H9 (cell line): Measurements from ENCODE around the gene MT1M. TPM values are rescaled to one million over a fixed set of nuclear protein-coding genes. Genes with fewer than 3 reads are reported as not detected.

Experiments used
- DNase-seq: peaks from one replicate; pipeline ENCODE4 v3.0.0-alpha.2; 2017
- H2AFZ ChIP-seq: one replicate; pipeline ENCODE4 v1.6.1; 2013; ENCODE audit warnings: mild to moderate bottlenecking, low read length, control low read depth, moderate library complexity
- H2AK5ac ChIP-seq: 2 replicates; pipeline ENCODE4 v1.6.1; 2013; ENCODE audit warnings: low read length, control low read depth, mixed read lengths; ENCODE audit not compliant: insufficient read length
- H2BK120ac ChIP-seq: one replicate; pipeline ENCODE4 v1.6.1; 2013; ENCODE audit warnings: low read depth, mild to moderate bottlenecking, low read length, control low read depth, inconsistent platforms; ENCODE audit not compliant: poor library complexity, severe bottlenecking
- H2BK12ac ChIP-seq: 2 replicates; pipeline ENCODE4 v1.6.1; 2013; ENCODE audit warnings: low read length, control low read depth, mixed read lengths, low read depth; ENCODE audit not compliant: insufficient read length
- H2BK15ac ChIP-seq: 2 replicates; pipeline ENCODE4 v1.6.1; 2013; ENCODE audit warnings: low read depth, low read length, control low read depth
- H2BK20ac ChIP-seq: one replicate; pipeline ENCODE4 v1.6.1; 2013; ENCODE audit warnings: low read depth, mild to moderate bottlenecking, low read length, control low read depth, inconsistent platforms; ENCODE audit not compliant: poor library complexity, severe bottlenecking
- H2BK5ac ChIP-seq: 2 replicates; pipeline ENCODE4 v1.6.1; 2013; ENCODE audit warnings: low read length, control low read depth, mixed read lengths; ENCODE audit not compliant: insufficient read length
- H3K14ac ChIP-seq: 2 replicates; pipeline ENCODE4 v1.6.1; 2013; ENCODE audit warnings: low read length, control low read depth; ENCODE audit not compliant: insufficient read depth
- H3K18ac ChIP-seq: 2 replicates; pipeline ENCODE4 v1.6.1; 2013; ENCODE audit warnings: low read depth, mild to moderate bottlenecking, mixed read lengths, low read length, control low read depth; ENCODE audit not compliant: insufficient read length
- H3K23ac ChIP-seq: 2 replicates; pipeline ENCODE4 v1.6.1; 2013; ENCODE audit warnings: low read length, control low read depth, mixed read lengths, low read depth; ENCODE audit not compliant: insufficient read length
- H3K23me2 ChIP-seq: 2 replicates; pipeline ENCODE4 v1.6.1; 2013; ENCODE audit warnings: low read depth, mild to moderate bottlenecking, mixed read lengths, low read length, control low read depth; ENCODE audit not compliant: insufficient read length, poor library complexity, severe bottlenecking
- H3K27ac ChIP-seq: 2 replicates; pipeline ENCODE4 v1.5.1; 2013; ENCODE audit warnings: low read length, control low read depth, mixed read lengths, low read depth; ENCODE audit not compliant: insufficient read length
- H3K27me3 ChIP-seq: 2 replicates; pipeline ENCODE4 v1.6.1; 2013; ENCODE audit warnings: low read length, control low read depth, inconsistent platforms; ENCODE audit not compliant: insufficient read depth
- H3K4ac ChIP-seq: 2 replicates; pipeline ENCODE4 v1.6.1; 2013; ENCODE audit warnings: low read depth, mild to moderate bottlenecking, control low read depth, inconsistent platforms, low read length, moderate library complexity
- H3K4me1 ChIP-seq: 2 replicates; pipeline ENCODE4 v1.6.1; 2013; ENCODE audit warnings: low read length, control low read depth, inconsistent platforms; ENCODE audit not compliant: insufficient read depth
- H3K4me2 ChIP-seq: 2 replicates; pipeline ENCODE4 v1.6.1; 2013; ENCODE audit warnings: low read length, control low read depth, mixed read lengths; ENCODE audit not compliant: insufficient read length, insufficient read depth
- H3K56ac ChIP-seq: 2 replicates; pipeline ENCODE4 v1.6.1; 2013; ENCODE audit warnings: low read depth, mild to moderate bottlenecking, mixed read lengths, low read length, control low read depth; ENCODE audit not compliant: insufficient read length
- H3K79me1 ChIP-seq: 2 replicates; pipeline ENCODE4 v1.6.1; 2013; ENCODE audit warnings: low read depth, mild to moderate bottlenecking, moderate library complexity, low read length, control low read depth, inconsistent platforms; ENCODE audit not compliant: insufficient read depth, poor library complexity, severe bottlenecking
- H3K79me2 ChIP-seq: 2 replicates; pipeline ENCODE4 v1.6.1; 2013; ENCODE audit warnings: low read length, control low read depth, inconsistent platforms; ENCODE audit not compliant: insufficient read depth
- H3K9ac ChIP-seq: 2 replicates; pipeline ENCODE4 v1.6.1; 2013; ENCODE audit warnings: low read length, control low read depth, mixed read lengths; ENCODE audit not compliant: insufficient read length; ENCODE audit errors: extremely low read depth
- H3K9me3 ChIP-seq: one replicate; pipeline ENCODE4 v1.6.1; 2013; ENCODE audit warnings: low read depth, low read length, inconsistent platforms; ENCODE audit not compliant: control insufficient read depth
- H3T11ph ChIP-seq: one replicate; pipeline ENCODE4 v1.6.1; 2013; ENCODE audit warnings: mild to moderate bottlenecking, low read length, control low read depth, inconsistent platforms
- H4K20me1 ChIP-seq: one replicate; pipeline ENCODE4 v1.6.1; 2013; ENCODE audit not compliant: control insufficient read depth, insufficient read length, insufficient read depth
- H4K5ac ChIP-seq: 2 replicates; pipeline ENCODE4 v1.6.1; 2013; ENCODE audit warnings: low read depth, mild to moderate bottlenecking, mixed read lengths, low read length, control low read depth; ENCODE audit not compliant: insufficient read length
- H4K8ac ChIP-seq: replicated peaks from 2 replicates; pipeline ENCODE4 v1.6.1; 2013; ENCODE audit warnings: low read length, control low read depth, mixed read lengths, low read depth; ENCODE audit not compliant: insufficient read length
- H4K91ac ChIP-seq: 2 replicates; pipeline ENCODE4 v1.6.1; 2013; ENCODE audit warnings: low read depth, mild to moderate bottlenecking, moderate library complexity, mixed read lengths, low read length, control low read depth; ENCODE audit not compliant: insufficient read length
- H3K27ac Mint-ChIP-seq, 3 experiments: 2 replicates in 2 of 3; 3 replicates in 1 of 3; pipeline ENCODE4 v1.8.0; 2020 to 2021; ENCODE audit warnings: mixed read lengths in 3 of 3, mild to moderate bottlenecking in 1 of 3, moderate library complexity in 1 of 3
- H3K27me3 Mint-ChIP-seq: 2 replicates; pipeline ENCODE4 v1.8.0; 2021; ENCODE audit warnings: low read depth, mild to moderate bottlenecking, moderate library complexity, mixed read lengths
- H3K36me3 Mint-ChIP-seq, 3 experiments: 2 replicates in 2 of 3; 3 replicates in 1 of 3; pipeline ENCODE4 v1.8.0; 2020 to 2021; ENCODE audit warnings: low read depth in 3 of 3, mixed read lengths in 3 of 3; ENCODE audit not compliant: insufficient read depth in 1 of 3
- H3K4me1 Mint-ChIP-seq, 2 experiments: 2 replicates each; pipeline ENCODE4 v1.8.0; 2020; ENCODE audit warnings: mixed read lengths in 2 of 2
- H3K4me3 Mint-ChIP-seq, 2 experiments: 2 replicates in 1 of 2; 3 replicates in 1 of 2; pipeline ENCODE4 v1.8.0; 2020 to 2021; ENCODE audit warnings: mild to moderate bottlenecking in 2 of 2, mixed read lengths in 2 of 2, moderate library complexity in 1 of 2
- H3K9me3 Mint-ChIP-seq, 2 experiments: 2 replicates in 1 of 2; 3 replicates in 1 of 2; pipeline ENCODE4 v1.8.0; 2020; ENCODE audit warnings: mild to moderate bottlenecking in 2 of 2, mixed read lengths in 2 of 2, moderate library complexity in 1 of 2
- WGBS: extraction: QIAGEN DNeasy Blood & Tissue Kit; methylation state at CpG from one replicate; pipeline ENCODE4 v1.1.7; 2013; ENCODE audit warnings: missing lambda C conversion rate, low lambda C conversion rate, mixed read lengths; ENCODE audit not compliant: insufficient read length; ENCODE audit errors: extremely low coverage; 5-methylcytosine and 5-hydroxymethylcytosine counted together
- total RNA-seq: library from RNA; stranded (reverse); gene quantifications from 2 replicates; pipeline ENCODE4 v1.2.1, GENCODE V29; 2021
- TF ChIP-seq, protein P1 (sequence below): fragments of 200-600 bp; sonication (generic); conservative IDR thresholded peaks from 3 replicates; pipeline ENCODE4 v1.8.0; 2021; ENCODE audit warnings: antibody characterized with exemption, mild to moderate bottlenecking

MT1M gene
- total RNA-seq, 1 experiment from 2014 or later: 1.4 TPM

DNA sequence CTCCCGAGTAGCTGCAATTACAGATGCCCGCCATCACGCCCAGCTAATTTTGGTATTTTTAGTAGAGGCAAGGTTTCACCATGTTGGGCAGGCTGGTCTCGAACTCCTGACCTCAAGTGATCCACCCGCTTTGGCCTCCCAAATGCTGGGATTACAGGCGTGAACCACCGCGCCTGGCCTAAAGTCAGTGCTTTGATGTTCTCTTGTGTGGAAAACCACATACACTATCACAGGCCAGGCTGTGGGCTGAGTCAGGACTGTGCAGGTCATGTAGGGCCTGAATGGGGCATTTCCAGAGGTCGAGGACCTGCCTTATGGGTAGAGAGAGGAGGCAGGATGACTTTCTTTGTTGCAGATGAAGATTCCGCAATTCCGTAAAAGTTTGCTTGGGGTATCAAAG is 48.2 kb upstream of the MT1M start:
- no peak overlapping the region for H3K18ac ChIP-seq
- no peaks in the 10 kb centered on the region for H4K20me1 ChIP-seq
- H2BK20ac ChIP-seq: no peak overlapping the region
- no peaks in the 10 kb centered on the region for H3K36me3 Mint-ChIP-seq
- no peak overlapping the region for H3K4me3 Mint-ChIP-seq
- H3K4me2 ChIP-seq: no peak overlapping the region
- H3K4me1 Mint-ChIP-seq: peaks cover 8 to 11% of the 10 kb centered on the region in 2 experiments
- no peak overlapping the region for H3K14ac ChIP-seq
- no peak for DNase-seq
- no peak overlapping the region for H2AFZ ChIP-seq
- H2AK5ac ChIP-seq: no peak overlapping the region
- H4K5ac ChIP-seq: no peak overlapping the region
- no peak overlapping the region for H2BK120ac ChIP-seq
- H2BK15ac ChIP-seq: no peak overlapping the region
- peaks cover 6% of the 10 kb centered on the region; the same call in 1 of the 2 replicates for H3K27me3 ChIP-seq
- H2BK5ac ChIP-seq: no peak overlapping the region
- TF ChIP-seq, protein P1, sequence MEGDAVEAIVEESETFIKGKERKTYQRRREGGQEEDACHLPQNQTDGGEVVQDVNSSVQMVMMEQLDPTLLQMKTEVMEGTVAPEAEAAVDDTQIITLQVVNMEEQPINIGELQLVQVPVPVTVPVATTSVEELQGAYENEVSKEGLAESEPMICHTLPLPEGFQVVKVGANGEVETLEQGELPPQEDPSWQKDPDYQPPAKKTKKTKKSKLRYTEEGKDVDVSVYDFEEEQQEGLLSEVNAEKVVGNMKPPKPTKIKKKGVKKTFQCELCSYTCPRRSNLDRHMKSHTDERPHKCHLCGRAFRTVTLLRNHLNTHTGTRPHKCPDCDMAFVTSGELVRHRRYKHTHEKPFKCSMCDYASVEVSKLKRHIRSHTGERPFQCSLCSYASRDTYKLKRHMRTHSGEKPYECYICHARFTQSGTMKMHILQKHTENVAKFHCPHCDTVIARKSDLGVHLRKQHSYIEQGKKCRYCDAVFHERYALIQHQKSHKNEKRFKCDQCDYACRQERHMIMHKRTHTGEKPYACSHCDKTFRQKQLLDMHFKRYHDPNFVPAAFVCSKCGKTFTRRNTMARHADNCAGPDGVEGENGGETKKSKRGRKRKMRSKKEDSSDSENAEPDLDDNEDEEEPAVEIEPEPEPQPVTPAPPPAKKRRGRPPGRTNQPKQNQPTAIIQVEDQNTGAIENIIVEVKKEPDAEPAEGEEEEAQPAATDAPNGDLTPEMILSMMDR: no peak
- H3K79me2 ChIP-seq: no peaks in the 10 kb centered on the region
- H3K79me1 ChIP-seq: no peaks in the 10 kb centered on the region
- H3K9me3 Mint-ChIP-seq: no peaks in the 10 kb centered on the region; a peak in 2 of 5 replicates
- H3K27ac Mint-ChIP-seq: no peak overlapping the region
- no peak overlapping the region for H3K27ac ChIP-seq
- no peak overlapping the region for H3K9ac ChIP-seq
- no peak overlapping the region for H4K91ac ChIP-seq
- H4K8ac ChIP-seq: no peak overlapping the region
- H3K4me1 ChIP-seq: no peaks in the 10 kb centered on the region; the same call in 1 of the 2 replicates
- no peaks in the 10 kb centered on the region for H3K9me3 ChIP-seq
- H3K27me3 Mint-ChIP-seq: peaks cover 84% of the 10 kb centered on the region
- no peak overlapping the region for H2BK12ac ChIP-seq
- no peak overlapping the region for H3K4ac ChIP-seq
- peaks cover 5% of the 10 kb centered on the region for H3K23me2 ChIP-seq
- H3T11ph ChIP-seq: no peak overlapping the region
- H3K56ac ChIP-seq: no peak overlapping the region
- no peak overlapping the region for H3K23ac ChIP-seq
- WGBS: no CpG with 5 or more reads among the region's 11 CpGs
